ENCODE results near the gene LONP1.
"Not testable (repeated sequence)": the region's sequence is repeated elsewhere in the genome, so short reads cannot be mapped to it uniquely, and the experiment has no call there.

The LONP1 gene

DNA sequence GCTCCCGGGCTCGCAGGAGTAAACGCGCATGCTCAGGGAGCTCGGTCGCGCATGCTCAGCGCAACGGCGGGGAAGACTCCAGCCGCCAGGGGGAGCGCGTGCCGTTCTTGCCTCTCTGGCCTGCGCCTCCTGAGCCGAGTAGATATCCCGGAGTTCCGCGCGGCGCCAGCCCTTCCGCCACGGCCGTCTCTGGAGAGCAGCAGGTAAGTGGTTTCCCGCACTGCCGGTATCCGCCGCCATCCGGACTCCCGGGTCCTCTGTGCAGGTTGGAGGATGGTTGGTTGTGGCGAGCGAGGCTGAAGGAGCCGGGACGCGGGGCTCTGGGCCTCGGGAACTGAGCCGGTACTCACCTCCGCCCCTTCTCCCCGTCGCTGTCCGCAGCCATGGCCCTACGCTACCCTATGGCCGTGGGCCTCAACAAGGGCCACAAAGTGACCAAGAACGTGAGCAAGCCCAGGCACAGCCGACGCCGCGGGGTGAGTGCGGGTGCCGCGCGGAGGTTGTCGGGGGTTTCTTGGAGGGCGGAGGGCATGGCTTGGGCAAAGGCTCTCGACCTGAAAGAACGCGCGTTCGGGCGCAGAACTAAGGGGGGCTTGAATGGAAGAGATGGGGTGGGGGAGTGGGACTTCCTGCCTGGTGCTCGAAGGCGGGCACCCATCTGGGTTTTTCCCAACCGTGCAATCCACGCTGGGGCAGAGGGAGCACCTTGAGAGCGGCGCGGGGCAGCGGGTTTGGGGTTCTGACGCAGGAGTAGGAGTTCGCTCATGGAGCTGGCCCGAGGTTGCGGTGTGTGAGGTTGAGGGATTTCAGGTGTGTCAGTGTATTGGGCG is 29.6 kb downstream of the LONP1 start, which contains the start of gene RPL36:
Gene RPL36 (plus strand): TSS at position 171 of the 830 bp plus-strand sequence. CDS start 213 bp downstream, at position 384.
- peak within 1 kb of the TSS; percentile 58 to 64 for H3K4me3 ChIP-seq
- TF ChIP-seq, protein P1, sequence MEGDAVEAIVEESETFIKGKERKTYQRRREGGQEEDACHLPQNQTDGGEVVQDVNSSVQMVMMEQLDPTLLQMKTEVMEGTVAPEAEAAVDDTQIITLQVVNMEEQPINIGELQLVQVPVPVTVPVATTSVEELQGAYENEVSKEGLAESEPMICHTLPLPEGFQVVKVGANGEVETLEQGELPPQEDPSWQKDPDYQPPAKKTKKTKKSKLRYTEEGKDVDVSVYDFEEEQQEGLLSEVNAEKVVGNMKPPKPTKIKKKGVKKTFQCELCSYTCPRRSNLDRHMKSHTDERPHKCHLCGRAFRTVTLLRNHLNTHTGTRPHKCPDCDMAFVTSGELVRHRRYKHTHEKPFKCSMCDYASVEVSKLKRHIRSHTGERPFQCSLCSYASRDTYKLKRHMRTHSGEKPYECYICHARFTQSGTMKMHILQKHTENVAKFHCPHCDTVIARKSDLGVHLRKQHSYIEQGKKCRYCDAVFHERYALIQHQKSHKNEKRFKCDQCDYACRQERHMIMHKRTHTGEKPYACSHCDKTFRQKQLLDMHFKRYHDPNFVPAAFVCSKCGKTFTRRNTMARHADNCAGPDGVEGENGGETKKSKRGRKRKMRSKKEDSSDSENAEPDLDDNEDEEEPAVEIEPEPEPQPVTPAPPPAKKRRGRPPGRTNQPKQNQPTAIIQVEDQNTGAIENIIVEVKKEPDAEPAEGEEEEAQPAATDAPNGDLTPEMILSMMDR (IDR thresholded peaks at IDR 0.05), result peak; percentile 96 to 97
- no peaks in the 10 kb centered on the region for H3K9me3 ChIP-seq
- H3K27ac ChIP-seq, result peak within 1 kb of the TSS; percentile 86 to 88
- peaks cover 23 to 44% (median 39%) of the 10 kb centered on the region in 3 donors for H3K36me3 ChIP-seq
- peaks cover 5 to 46% (median 23%) of the 10 kb centered on the region in 4 donors for H3K4me1 ChIP-seq
- peak; percentile 96 to 99 for DNase-seq
- intact Hi-C loops (cut with DNase I; ENCODE audit: low total_unique reads), result loop anchor here (10.0 kb wide), 1 partner anchor 66 kb away; the partner anchor contains the start of genes SAFB and SAFB2
- no peaks in the 10 kb centered on the region for H3K27me3 ChIP-seq

DNA sequence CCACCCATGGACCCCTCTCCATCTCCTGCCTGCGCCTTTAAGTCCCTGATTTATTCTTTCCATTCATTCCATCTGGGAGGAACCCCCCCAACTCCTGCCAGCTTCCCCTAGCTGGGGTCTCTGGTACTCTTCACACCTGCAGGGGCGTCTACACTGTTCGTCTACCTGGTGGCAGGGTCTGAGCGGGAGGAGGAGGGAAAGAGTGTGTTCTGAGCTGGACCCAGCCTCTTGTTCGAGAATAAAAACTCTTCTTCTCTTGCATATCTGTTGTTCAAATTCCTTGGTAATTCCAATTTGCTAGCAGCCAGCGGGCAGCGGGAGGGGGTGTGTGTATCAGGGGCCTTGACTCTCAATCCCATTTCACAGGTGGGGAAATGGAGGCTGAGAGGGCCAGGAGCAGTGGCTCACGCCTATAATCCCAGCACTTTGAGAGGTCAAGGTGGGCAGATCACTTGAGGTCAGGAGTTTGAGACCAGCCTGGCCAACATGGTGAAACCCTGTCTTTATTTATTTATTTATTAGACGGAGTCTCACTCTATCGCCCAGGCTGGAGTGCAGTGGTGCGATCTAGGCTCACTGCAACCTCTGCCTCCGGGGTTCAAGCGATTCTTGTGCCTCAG is 31.6 kb downstream of the LONP1 start:
- H3K4me3 ChIP-seq; DNase-seq; intact Hi-C loops (cut with DNase I; ENCODE audit: low total_unique reads); H3K9me3 ChIP-seq; H3K27me3 ChIP-seq; H3K27ac ChIP-seq: not testable (repeated sequence)
- Histone ChIP-seq H3K4me1 (peaks cover 5 to 41% (median 23%) of the 10 kb centered on the region in 4 donors), H3K36me3 (peaks cover 4 to 24% (median 19%) of the 10 kb centered on the region in 3 donors)

DNA sequence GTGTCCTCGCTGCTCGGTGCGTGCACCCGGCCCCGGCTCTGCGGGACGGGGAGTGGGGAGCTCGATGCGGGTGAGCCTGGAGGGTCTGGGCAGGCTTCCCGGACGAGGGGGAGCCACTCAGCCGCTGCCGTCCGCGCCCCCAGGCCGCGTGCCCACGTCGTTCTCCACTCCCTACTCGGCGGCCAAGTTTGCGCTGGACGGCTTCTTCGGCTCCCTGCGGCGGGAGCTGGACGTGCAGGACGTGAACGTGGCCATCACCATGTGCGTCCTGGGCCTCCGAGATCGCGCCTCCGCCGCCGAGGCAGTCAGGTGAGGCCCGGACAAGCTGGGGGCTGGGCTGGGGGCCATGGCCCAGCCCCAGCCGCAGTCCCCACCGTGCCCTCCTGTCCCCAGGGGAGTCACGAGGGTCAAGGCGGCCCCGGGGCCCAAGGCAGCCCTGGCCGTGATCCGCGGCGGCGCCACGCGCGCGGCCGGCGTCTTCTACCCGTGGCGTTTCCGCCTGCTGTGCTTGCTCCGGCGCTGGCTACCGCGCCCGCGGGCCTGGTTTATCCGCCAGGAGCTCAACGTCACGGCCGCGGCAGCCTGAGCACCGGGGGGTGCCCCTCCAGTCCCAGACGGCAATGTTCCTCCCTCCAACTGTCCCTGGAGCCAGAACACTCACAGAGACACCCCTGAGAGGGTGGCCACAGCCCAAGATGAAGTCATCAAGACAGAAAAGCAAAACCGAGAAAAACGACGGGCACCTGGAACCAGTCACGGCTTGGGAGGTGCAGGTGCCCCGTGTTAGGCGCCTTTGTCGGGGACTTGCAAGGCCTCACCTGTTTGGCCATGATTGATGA is 32.4 kb downstream of the LONP1 start:
- H3K9me3 ChIP-seq, result no peaks in the 10 kb centered on the region
- H3K4me1 ChIP-seq, result peaks cover 5 to 35% (median 23%) of the 10 kb centered on the region in 4 donors
- no peaks in the 10 kb centered on the region for H3K27me3 ChIP-seq
- H3K36me3 ChIP-seq, result peaks cover 0 to 16% (median 11%) of the 10 kb centered on the region in 3 donors
- H3K4me3 ChIP-seq, result peak overlapping the region; percentile 54 to 55
- TF ChIP-seq, protein P1 (IDR thresholded peaks at IDR 0.05), result no peak
- intact Hi-C loops (cut with DNase I; ENCODE audit: low total_unique reads), result no loop called here
- DNase-seq, result no peak
- peak overlapping the region; percentile 44 to 74 for H3K27ac ChIP-seq

DNA sequence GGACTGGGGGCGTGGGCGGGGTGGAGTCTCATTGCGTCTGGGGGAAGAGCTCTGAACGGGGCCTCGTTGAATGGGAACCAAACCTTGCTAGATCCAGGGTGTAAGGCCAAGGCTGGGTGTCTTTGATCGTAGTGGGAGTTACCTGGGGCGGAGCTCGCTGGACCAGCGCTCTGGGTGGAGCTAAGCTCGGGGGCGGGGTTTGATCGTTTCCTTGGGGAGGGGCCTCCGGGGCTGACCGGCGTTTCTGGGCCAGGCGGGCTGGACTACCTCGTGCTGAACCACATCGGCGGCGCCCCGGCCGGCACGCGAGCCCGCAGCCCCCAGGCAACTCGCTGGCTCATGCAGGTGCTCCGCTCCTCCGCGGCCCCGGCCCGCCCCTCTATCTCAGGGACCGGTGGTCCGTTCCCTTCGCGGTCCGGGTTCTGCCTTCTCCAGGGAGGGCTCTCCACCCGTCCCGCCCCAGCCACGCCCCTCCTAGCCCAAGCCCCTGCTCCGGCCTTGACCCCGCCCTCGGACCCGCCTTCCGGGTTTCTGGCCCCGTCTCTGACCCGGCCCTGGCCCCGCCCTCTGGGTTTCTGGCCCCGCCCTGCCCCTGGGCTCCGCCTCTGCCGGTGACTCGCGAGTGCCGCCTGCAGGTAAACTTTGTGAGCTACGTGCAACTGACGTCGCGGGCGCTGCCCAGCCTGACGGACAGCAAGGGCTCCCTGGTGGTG is 33.1 kb downstream of the LONP1 start:
- Histone ChIP-seq H3K4me3 (peak overlapping the region; percentile 54 to 55), H3K36me3 (peaks cover 0 to 8% (median 3%) of the 10 kb centered on the region in 3 donors), H3K9me3 (no peaks in the 10 kb centered on the region), H3K27me3 (no peaks in the 10 kb centered on the region), H3K27ac (peak overlapping the region; percentile 44 to 74), H3K4me1 (peaks cover 5 to 32% (median 18%) of the 10 kb centered on the region in 4 donors)
- TF ChIP-seq, protein P1 (IDR thresholded peaks at IDR 0.05), result peak; percentile 66 to 84
- intact Hi-C loops (cut with DNase I; ENCODE audit: low total_unique reads), result no loop called here
- DNase-seq, result peak; percentile 97 to 98

DNA sequence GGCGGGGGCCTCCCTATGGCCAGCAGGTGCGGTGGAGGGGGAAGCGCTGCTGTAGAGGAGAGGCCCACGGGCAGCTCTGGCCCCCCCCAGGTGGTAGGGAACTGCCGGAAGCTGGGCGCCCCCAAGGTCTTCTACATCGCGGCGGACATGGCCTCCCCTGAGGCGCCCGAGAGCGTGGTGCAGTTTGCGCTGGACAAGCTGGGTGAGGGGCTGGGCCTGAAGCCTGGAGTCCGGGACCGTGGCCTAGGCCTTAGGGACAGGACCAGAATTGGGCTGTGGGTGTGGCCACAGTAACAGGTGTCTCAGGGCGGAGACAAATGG is 33.7 kb downstream of the LONP1 start:
- H3K36me3 ChIP-seq, result peaks cover 0 to 3% (median 0%) of the 10 kb centered on the region in 3 donors
- H3K4me1 ChIP-seq, result peaks cover 5 to 28% (median 16%) of the 10 kb centered on the region in 4 donors
- H3K27ac ChIP-seq, result peak overlapping the region; percentile 44 to 74
- TF ChIP-seq, protein P1 (IDR thresholded peaks at IDR 0.05), result no peak
- H3K27me3 ChIP-seq, result no peaks in the 10 kb centered on the region
- DNase-seq, result no peak
- peak overlapping the region; percentile 54 to 55 for H3K4me3 ChIP-seq
- intact Hi-C loops (cut with DNase I; ENCODE audit: low total_unique reads), result no loop called here
- no peaks in the 10 kb centered on the region for H3K9me3 ChIP-seq

All from tibial artery (tissue), 4 donors.